Stimulated activated CD4-positive, alpha-beta T cell treated with anti-CD3 and anti-CD28 coated beads, Interleukin-15, amount 100 ng/mL, for 48 hours (primary cell): ENCODE data around the gene MMS19.
A peak's percentile ranks its signal among the peaks of the same experiment; 100 is the strongest.
"Not testable (repeated sequence)": the region's sequence is repeated elsewhere in the genome, so short reads cannot be mapped to it uniquely, and the experiment has no call there.

Source experiments
- DNase-seq, 2 donors: peaks; one replicate each; pipeline ENCODE4 v3.0.0-alpha.2; 2020; ENCODE audit warnings: low read depth in 2 of 2

MMS19 gene

DNA sequence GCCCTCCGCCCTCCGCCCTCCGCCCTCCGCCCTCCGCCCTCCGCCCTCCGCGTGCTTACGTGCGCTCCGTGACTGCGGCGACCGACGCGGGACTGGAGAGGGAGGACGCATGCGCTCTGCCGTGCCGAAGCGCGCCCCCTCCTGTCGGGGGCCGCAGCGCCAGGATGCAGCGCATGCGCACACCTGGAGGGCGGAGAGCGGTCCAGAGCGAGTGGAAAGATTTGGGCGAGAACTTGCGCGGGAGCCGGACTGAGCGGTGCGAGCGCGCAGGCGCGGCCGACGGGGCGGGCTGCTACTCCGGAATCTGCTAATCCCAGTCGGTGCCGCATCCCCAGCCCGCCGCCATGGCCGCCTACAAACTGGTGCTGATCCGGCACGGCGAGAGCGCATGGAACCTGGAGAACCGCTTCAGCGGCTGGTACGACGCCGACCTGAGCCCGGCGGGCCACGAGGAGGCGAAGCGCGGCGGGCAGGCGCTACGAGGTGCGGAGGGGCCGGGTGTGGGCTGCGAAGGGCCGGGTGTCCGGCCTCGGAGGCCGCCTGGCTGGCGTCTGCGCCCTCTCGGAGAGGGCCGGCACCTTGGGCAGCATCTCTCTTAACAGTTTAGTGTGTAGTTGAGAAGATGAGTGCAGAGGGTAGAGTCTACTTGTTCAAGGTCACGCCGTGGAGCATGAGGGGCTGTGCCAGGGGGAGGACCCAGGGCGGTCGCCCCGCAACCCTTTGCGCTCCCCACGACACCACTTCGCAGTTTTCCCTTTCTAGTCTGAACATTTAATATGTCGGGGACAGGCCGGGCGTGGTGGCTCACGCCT lies 72.1 kb downstream of the MMS19 start, which contains the start of gene PGAM1:
Gene PGAM1, plus strand, starts transcription at position 228 of the 812 bp plus-strand sequence. Its CDS starts 117 bp downstream, at position 345.
- DNase-seq, result peak; percentile 92 to 93

DNA sequence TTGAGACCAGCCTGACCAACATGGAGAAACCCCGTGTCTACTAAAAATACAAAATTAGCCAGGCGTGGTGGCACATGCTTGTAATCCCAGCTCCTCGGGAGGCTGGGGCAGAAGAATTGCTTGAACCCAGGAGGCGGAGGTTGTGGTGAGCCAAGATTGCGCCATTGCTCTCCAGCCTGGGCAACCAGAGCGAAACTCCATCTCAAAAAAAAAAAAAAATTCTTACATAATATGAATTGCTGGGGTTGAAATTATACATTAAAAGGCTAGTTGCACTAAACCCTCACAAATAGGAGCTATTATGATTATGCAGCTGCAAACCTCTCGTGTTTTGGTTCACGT lies 74.5 kb downstream of the MMS19 start:
- not testable (repeated sequence) for DNase-seq

DNA sequence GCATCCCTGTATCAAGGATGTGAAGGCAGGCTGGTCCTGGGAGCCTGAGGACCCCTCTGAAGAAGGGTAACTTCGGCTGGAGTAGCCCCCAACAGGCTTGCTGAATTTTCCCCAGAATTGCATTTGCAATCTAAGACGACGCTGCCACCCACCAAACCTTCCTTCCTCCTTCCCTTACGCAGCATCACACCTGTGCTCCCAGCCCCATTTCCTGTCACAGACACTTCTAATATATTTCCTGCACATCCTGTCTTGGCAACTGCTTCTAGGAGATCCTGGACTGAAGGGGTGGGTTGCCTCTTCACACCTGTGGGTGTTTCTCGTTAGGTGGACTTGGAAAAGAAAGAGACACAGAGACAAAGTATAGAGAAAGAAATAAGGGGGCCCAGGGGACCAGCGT lies 81.7 kb downstream of the MMS19 start:
- DNase-seq, result no peak

DNA sequence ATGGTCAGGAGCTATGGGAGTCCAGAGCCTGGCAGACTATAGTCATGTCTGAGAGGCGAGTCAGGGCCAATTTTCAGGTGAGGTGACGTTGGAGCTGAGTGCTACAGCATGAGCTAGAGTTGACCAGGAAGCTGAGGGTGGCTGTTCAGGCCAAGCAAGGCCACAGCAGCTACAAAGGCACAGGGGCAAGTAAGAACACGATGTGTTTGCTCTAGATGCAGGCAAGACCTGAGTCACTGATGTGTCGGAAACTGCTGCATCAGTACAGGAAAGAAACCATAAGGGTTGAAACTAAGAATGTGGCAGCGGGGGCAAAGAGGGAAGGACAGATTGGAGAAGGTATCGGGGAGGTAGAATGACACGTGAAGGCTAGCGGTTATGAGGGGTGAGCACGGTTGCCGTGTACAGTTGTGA lies 85.3 kb downstream of the MMS19 start:
- DNase-seq, result peak; percentile 68 to 70

DNA sequence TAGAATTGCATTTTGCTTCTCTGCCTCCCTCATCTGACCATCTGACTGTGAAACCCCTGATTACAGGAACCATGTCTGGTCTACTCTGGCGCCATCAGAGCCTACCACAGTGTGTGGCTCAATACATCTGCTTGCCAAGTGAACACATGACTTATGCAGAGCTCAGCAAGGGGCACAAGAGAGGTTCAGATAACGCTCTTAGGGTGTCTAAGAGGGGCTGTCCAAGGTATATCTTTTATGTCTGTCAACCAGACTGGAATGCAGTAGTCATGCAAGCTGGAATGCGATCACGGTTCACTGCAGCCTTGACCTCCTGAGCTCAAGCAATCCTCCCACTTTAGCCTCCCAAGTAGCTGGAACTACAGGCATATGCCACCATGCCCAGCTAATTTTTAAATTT lies 86.8 kb downstream of the MMS19 start:
- no peak for DNase-seq

DNA sequence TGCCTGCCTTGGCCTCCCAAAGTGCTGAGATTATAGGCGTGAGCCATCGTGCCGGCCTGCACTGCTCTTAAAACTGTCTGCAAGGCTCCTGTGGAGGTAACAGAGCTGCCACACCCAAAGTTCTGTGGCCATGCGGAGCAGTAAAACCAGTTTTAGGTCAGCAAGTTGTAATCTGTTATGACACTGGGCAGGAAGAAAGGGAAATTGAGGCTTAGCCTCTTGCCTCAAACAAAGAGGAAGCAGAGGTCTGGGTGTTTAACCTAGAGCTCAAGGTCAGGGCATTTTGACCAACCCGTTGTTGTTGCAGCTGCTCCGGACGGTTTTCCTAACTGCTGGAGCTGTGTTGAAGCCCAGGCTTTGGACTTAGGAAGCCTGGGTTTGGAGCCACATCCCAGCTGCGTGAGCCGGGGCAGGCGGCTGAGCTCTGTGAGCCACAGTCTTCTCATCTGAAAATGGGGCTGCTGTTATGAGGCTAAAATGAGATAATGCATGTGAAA lies 89.7 kb downstream of the MMS19 start:
- DNase-seq, result no peak
